NCI-H146 treated with DMSO at 0.1 percent for 48 hours (cell line): ENCODE results near the gene LCN10.

Experiments
- DNase-seq: peaks from one replicate; lab custom pipeline; 2025; ENCODE audit not compliant: unreplicated experiment; lab: John Stamatoyannopoulos, UW

LCN10 gene

GRCh38 chr9:136690104-136690805 is 52.5 kb downstream of the LCN10 start:
- no peak for DNase-seq

- no peak for DNase-seq
These were observed 53.7 kb downstream of the LCN10 start for GRCh38 chr9:136689108-136689460.

- no peak for DNase-seq
These were observed 54.2 kb downstream of the LCN10 start for GRCh38 chr9:136688274-136689107.
